Stomach (tissue), 9 donors: ENCODE data around the gene CBLB. TPM values are rescaled to one million over a fixed set of nuclear protein-coding genes. Genes with fewer than 3 reads are reported as not detected.
A peak's percentile ranks its signal among the peaks of the same experiment; 100 is the strongest.

Source experiments
- DNase-seq, 2 donors: peaks; one replicate each; pipeline versions ENCODE4 v3.0.0 to v3.0.0-alpha.2; 2013 to 2019
- H3K27ac ChIP-seq, 5 donors: fragments of 200-600 bp in 4 of 5; sonication (generic) in 4 of 5; one replicate each; pipeline ENCODE4 v1.5.1; 2013 to 2019; ENCODE audit warnings: mild to moderate bottlenecking in 1 of 5, moderate library complexity in 1 of 5
- H3K27me3 ChIP-seq, 3 donors: fragments of 200-600 bp; sonication (generic); one replicate each; pipeline ENCODE4 v1.5.1; 2017 to 2019; ENCODE audit warnings: mixed run types in 1 of 3
- H3K36me3 ChIP-seq, 4 donors: fragments of 200-600 bp; sonication (generic); 1 replicate in 3 of 4; 2 replicates in 1 of 4; pipeline ENCODE4 v1.5.1; 2016 to 2019
- H3K4me1 ChIP-seq, 4 donors: fragments of 200-600 bp; sonication (generic); one replicate each; pipeline ENCODE4 v1.5.1; 2016 to 2019
- H3K4me3 ChIP-seq, 4 donors: fragments of 200-600 bp; sonication (generic) in 3 of 4; one replicate each; pipeline ENCODE4 v1.5.1; 2016 to 2019; ENCODE audit warnings: mild to moderate bottlenecking in 1 of 4
- H3K9me3 ChIP-seq, 4 donors: fragments of 200-600 bp; sonication (generic); one replicate each; pipeline ENCODE4 v1.5.1; 2016 to 2019
- CTCF ChIP-seq, 7 experiments: fragments of 450-650 bp in 4 of 7; fragments of 200-600 bp in 3 of 7; sonication (generic) in 3 of 7; IDR thresholded peaks; one replicate each; pipeline ENCODE4 v1.5.1; 2016 to 2019; ENCODE audit warnings: antibody characterized with exemption in 7 of 7, control low read depth in 2 of 7, mild to moderate bottlenecking in 1 of 7
- EP300 ChIP-seq: sonication (generic); formaldehyde crosslinking; IDR thresholded peaks from one replicate; pipeline ENCODE4 v1.6.1; 2017; ENCODE audit warnings: antibody characterized with exemption
- POLR2A ChIP-seq, 4 donors: fragments of 450-650 bp; IDR thresholded peaks; one replicate each; pipeline ENCODE4 v1.6.1; 2016; ENCODE audit warnings: antibody characterized with exemption in 4 of 4, control low read depth in 2 of 4, mild to moderate bottlenecking in 1 of 4, moderate library complexity in 1 of 4
- POLR2AphosphoS5 ChIP-seq, 3 donors: sonication (generic); formaldehyde crosslinking; IDR thresholded peaks; one replicate each; pipeline ENCODE4 v1.6.1; 2016; ENCODE audit warnings: antibody characterized with exemption in 3 of 3
- WGBS, 5 donors: extraction: QIAGEN DNeasy Blood & Tissue Kit in 3 of 5; methylation state at CpG; one replicate each; pipeline versions ENCODE4 v1.1.5 to v1.1.7; 2013 to 2018; 5-methylcytosine and 5-hydroxymethylcytosine counted together
- intact Hi-C: fragments of 100-400 bp; cut with DNase I; formaldehyde crosslinking; loops from one replicate; pipeline ENCODE4 v1.15.1; 2023; ENCODE audit warnings: low total_unique reads
- polyA plus RNA-seq, 3 donors: library from polyadenylated mRNA; stranded (reverse); fragments of 200-250 nt; gene quantifications; one replicate each; pipeline ENCODE4 v1.2.3, GENCODE V29; 2013
- total RNA-seq, 5 donors: library from RNA; depleted of rRNA; stranded (reverse); fragments of >200 nt; gene quantifications; one replicate each; pipeline versions ENCODE4 v1.1.0 to v1.2.3, GENCODE V29; 2014 to 2016
- donor health status: healthy with polysubstance abuse.
- donor health status: Bipolar disorder and iron deficiency.
- donor health status: healthy.

CBLB gene
- total and polyA plus RNA-seq, 8 donors: 6.9 to 94.4 (median 46.0) TPM

- no peak overlapping the region for H3K27ac ChIP-seq
- WGBS, 5 donors: 20 to 33% (median 27%) methylated on average over 2 of the region's 2 CpGs
- H3K4me1 ChIP-seq: peaks cover 0 to 14% (median 2%) of the 10 kb centered on the region in 4 donors
- TF ChIP-seq EP300 (no peak), CTCF (IDR thresholded peaks at IDR 0.05) (peak in 5 of 7 experiments; percentile 19 to 73 (median 64))
- peaks cover 0 to 39% (median 31%) of the 10 kb centered on the region in 4 donors for H3K36me3 ChIP-seq
- H3K4me3 ChIP-seq: no peak overlapping the region
- no peaks in the 10 kb centered on the region for H3K27me3 ChIP-seq
- DNase-seq: peak in 1 of 2 donors; percentile 31
- H3K9me3 ChIP-seq: no peaks in the 10 kb centered on the region
- intact Hi-C loops: no loop called here
Observed at GRCh38 chr3:105686278-105686897, 182.4 kb downstream of the CBLB start.

GRCh38 chr3:105679951-105680350 is 188.9 kb downstream of the CBLB start:
- H3K27ac ChIP-seq: no peak overlapping the region
- WGBS, 5 donors: 66 to 81% (median 77%) methylated on average over 2 of the region's 2 CpGs
- H3K4me1 ChIP-seq: no peaks in the 10 kb centered on the region
- peaks cover 4 to 88% (median 78%) of the 10 kb centered on the region in 4 donors for H3K36me3 ChIP-seq
- no peak overlapping the region for H3K4me3 ChIP-seq
- TF ChIP-seq EP300: no peak
- no peak for TF ChIP-seq POLR2A (IDR thresholded peaks at IDR 0.05)
- TF ChIP-seq CTCF (IDR thresholded peaks at IDR 0.05): no peak
- no peak for TF ChIP-seq POLR2AphosphoS5 (IDR thresholded peaks at IDR 0.05)
- no peaks in the 10 kb centered on the region for H3K9me3 ChIP-seq
- intact Hi-C loops: no loop called here
- no peak for DNase-seq
- no peaks in the 10 kb centered on the region for H3K27me3 ChIP-seq

- H3K27ac ChIP-seq: no peak overlapping the region
- no peaks in the 10 kb centered on the region for H3K27me3 ChIP-seq
- peaks cover 8 to 93% (median 83%) of the 10 kb centered on the region in 4 donors for H3K36me3 ChIP-seq
- WGBS, 5 donors: 61 to 83% (median 66%) methylated on average over 3 of the region's 3 CpGs
- intact Hi-C loops: no loop called here
- no peak overlapping the region for H3K4me3 ChIP-seq
- peaks cover 0 to 2% (median 0%) of the 10 kb centered on the region in 4 donors for H3K4me1 ChIP-seq
- no peak for TF ChIP-seq POLR2A (IDR thresholded peaks at IDR 0.05)
- no peak for TF ChIP-seq EP300
- TF ChIP-seq POLR2AphosphoS5 (IDR thresholded peaks at IDR 0.05): no peak
- TF ChIP-seq CTCF (IDR thresholded peaks at IDR 0.05): no peak
- H3K9me3 ChIP-seq: no peaks in the 10 kb centered on the region
- no peak for DNase-seq
Observed at GRCh38 chr3:105678017-105678416, 190.8 kb downstream of the CBLB start.

- DNase-seq: no peak
Observed at GRCh38 chr3:105676621-105677300, 192.1 kb downstream of the CBLB start.

More at GRCh38 chr3:105676621-105677300, 192.1 kb downstream of the CBLB start:
- no peaks in the 10 kb centered on the region for H3K9me3 ChIP-seq
- intact Hi-C loops: no loop called here
- H3K27me3 ChIP-seq: no peaks in the 10 kb centered on the region
- no peak overlapping the region for H3K27ac ChIP-seq
- 71 to 82% (median 77%) methylated on average over 5 of the region's 5 CpGs for WGBS, 5 donors
- peaks cover 0 to 11% (median 0%) of the 10 kb centered on the region in 4 donors for H3K4me1 ChIP-seq
- TF ChIP-seq CTCF (IDR thresholded peaks at IDR 0.05) (no peak), POLR2A (IDR thresholded peaks at IDR 0.05) (no peak), POLR2AphosphoS5 (IDR thresholded peaks at IDR 0.05) (no peak), EP300 (no peak)
- peaks cover 8 to 82% (median 76%) of the 10 kb centered on the region in 4 donors for H3K36me3 ChIP-seq
- H3K4me3 ChIP-seq: no peak overlapping the region
